NCI-H82 treated with DMSO at 0.1 percent for 48 hours (cell line): Measurements from ENCODE around the gene NOG.

ENCODE experiments used
- DNase-seq: peaks from one replicate; lab custom pipeline; 2025; ENCODE audit not compliant: unreplicated experiment; lab: John Stamatoyannopoulos, UW

The NOG gene

GRCh38 chr17:56635641-56636040 is 42.1 kb downstream of the NOG start:
- DNase-seq: no peak

DNA sequence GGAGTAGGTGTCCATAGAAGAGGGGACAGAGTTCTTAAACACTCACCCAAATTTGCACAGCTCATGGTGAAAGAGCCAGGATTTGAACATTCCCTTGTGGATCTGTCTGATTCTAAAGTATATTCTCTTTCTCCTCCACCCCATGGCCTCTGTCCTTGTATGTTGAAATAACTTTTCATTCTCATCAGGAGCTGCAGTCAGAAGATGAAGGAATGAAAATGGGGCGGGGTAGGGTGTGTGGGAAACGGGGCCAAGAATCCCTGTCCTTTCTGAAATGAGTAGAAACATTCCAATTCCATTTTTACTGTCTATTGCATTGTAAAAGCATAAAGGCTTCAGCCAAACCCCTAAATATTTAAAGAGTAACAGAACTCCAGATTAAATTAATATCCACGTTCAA is 42.8 kb downstream of the NOG start:
- DNase-seq: no peak

- DNase-seq: no peak
Observed at GRCh38 chr17:56637254-56637653, 43.8 kb downstream of the NOG start.

- DNase-seq: no peak
Observed at GRCh38 chr17:56638591-56639051, 45.1 kb downstream of the NOG start.

GRCh38 chr17:56639517-56639916 is 46.0 kb downstream of the NOG start:
- no peak for DNase-seq

GRCh38 chr17:56640116-56640515 is 46.6 kb downstream of the NOG start:
- DNase-seq: no peak

GRCh38 chr17:56641373-56641772 is 47.9 kb downstream of the NOG start:
- no peak for DNase-seq

DNA sequence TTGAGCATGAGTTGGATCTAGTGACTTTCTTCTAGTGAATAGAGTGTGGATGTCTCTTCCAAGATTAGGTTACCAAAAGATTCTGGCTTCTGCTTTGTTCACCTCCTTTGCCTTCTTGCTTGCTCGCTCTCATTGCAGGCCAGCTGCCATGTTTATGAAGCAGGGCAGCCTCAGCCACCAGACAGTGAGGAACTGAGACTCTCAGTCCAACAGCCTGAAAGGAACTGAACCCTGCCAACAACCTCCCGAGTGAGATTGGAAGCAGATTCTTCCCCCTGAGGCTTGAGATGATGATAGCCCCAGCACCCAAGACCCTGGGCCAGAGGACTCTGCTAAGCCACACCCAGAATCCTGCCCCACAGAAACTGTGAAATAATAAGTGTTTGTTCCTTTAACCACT is 48.4 kb downstream of the NOG start:
- DNase-seq: no peak

DNA sequence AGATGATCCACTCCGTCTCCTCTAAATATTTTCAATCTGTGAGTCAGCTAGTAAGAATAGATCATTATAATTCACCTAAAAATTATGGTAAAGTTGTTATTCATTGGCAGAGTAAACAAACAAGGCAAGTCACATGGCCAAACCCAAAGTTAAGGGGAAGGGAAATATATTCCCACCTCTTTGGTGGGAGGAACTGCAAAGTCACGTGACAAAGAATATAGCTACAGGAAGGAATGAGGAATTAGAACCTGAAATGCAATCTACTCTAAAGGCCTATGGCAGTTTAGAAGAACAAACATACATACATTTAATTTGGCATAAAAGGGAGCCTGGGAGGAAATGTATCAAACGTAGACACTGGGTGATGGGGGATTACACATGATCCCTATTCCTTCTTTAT is 48.9 kb downstream of the NOG start:
- no peak for DNase-seq
